ENCODE measurements around the gene ATP6V0E2.
A peak's percentile ranks its signal among the peaks of the same experiment; 100 is the strongest.

The ATP6V0E2 gene

DNA sequence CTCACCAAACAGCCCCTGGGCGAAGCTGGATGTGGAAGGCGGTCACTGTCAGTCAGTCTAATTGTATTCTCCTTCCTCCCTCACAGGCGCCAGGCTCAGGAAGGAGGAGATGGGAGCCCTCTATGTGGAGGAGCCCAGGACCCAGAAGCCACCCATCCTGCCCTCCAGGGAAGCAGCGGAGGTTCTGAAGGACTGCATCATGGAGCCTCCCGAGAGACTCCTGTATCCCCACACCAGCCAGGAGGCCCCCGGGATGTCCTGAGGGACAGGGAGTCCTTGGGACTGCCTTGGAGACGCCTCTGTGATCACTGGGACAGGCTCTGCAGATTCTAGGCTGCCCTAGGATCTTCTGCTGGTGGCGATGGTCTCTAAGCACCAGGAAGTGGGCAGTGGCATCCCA lies 9.7 kb upstream of the ATP6V0E2 start:
- no peak for DNase-seq

- DNase-seq: no peak
Observed at GRCh38 chr7:149864751-149865150, 9.0 kb upstream of the ATP6V0E2 start.

- peak; percentile 60 for DNase-seq
Observed at GRCh38 chr7:149865437-149865836, 8.3 kb upstream of the ATP6V0E2 start.

GRCh38 chr7:149866139-149866778 lies 7.5 kb upstream of the ATP6V0E2 start:
- no peak for DNase-seq

DNA sequence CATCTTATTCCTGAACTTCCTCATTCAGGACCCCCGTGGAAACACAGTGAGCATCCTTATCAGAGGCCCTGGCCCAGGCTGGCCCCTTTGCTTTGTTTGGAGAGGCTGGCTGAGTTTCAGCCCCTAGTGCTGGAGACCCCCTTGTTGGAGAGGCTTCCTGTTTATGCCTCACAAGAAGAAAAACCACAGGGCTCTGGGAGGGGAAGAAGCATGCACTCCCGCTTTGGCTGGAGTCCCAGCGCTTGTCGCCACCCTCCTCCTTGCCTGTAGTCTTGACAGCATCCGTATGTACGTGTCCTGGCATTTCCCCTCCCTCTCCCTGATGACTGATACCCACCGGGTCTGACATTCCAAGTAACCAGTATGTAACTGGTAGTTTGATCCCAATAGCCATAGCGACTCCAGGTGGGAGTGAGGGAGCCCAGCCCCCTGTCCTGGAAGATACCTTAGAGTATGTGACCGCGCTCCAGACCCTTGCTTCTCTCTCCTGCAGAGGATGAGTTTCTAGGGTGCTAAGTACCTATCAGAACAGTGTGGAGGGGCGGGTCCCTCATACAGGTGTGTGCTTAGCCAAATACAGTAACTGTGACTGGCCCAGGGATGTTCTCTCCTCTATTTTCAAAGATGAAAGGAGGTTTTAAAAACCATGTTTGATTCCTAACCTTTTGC lies 6.9 kb upstream of the ATP6V0E2 start:
- DNase-seq: no peak

GRCh38 chr7:149867762-149868622 lies 5.8 kb upstream of the ATP6V0E2 start:
- no peak for DNase-seq

DNA sequence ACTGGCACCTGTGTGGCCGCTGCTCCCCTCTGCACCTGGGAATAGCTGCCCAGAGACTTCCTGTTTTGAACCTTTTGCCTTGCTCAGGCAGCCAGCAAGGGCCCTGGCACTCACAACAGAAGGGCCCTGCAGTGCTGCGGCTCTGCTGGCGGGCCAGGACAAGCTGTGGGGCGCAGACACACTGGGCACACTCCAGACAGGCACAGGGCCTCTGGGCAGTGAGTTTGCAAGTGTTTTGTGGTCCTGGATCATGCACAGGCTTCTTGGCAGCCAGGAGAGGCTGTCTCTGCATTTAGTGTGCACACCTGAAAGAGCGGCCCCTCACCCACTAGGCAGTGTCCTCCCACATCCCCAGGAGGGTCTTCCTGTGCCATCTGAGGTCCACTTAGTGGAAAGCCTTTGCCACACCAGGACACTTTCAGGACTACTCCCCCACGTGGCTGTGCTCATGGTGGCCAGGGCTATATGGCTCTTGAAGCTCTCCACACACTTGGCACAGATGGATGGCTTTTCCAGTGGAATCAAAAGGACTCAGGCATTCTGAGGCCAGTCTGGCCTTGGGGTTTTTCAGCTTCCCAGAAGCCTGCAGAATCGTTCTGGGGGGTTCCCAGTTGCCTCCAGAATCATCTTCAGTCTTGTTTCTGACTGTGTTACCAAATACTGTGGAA lies 5.0 kb upstream of the ATP6V0E2 start:
- no peak for DNase-seq

DNA sequence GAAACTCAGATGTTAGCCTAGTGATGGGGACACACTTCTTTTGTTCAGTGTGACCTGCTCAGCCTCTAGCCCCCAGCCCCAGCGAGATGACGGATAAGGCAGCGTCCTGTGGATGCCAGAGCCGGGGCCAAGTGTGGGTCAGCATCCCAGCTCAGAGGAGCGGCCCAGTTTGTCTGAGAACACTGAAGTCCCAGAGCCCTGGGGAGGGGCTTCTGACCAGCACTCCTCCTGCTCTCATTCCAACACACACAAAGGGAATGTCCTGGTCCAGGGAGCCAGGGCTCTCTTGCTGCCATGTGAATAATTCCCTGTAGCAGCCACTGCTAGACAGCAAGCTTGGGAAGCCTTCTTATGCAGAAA lies 4.5 kb upstream of the ATP6V0E2 start:
- no peak for DNase-seq

DNA sequence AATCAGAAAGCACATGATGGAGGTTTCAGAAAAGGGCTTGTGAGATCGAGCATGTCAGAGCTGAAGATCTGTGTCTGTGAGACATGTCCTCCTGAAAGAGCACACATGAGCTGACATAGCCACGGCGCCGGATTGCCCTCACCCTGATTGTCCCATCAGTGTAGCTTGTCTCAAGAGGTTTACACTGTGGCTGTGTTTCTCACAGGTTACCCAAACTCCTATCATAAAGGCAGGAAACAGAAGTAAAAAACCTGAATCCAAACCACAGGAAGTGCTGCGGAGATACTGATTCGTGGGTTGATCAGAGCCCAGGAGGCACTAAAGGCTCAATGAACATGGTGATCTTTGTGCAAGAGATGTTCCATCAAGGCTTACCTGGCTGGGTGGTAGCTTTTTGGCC lies 3.9 kb upstream of the ATP6V0E2 start:
- no peak for DNase-seq

GRCh38 chr7:149870274-149870673 lies 3.5 kb upstream of the ATP6V0E2 start:
- DNase-seq: no peak

GRCh38 chr7:149870701-149871483 lies 2.9 kb upstream of the ATP6V0E2 start:
- no peak for DNase-seq

- no peak for DNase-seq
Observed at GRCh38 chr7:149871576-149871975, 2.2 kb upstream of the ATP6V0E2 start.

- no peak for DNase-seq
Observed at GRCh38 chr7:149872419-149873073, 1.2 kb upstream of the ATP6V0E2 start.

- DNase-seq: no peak
Observed at GRCh38 chr7:149873970-149874643, 338 bp downstream of the ATP6V0E2 start.

GRCh38 chr7:149874644-149875028 lies 867 bp downstream of the ATP6V0E2 start:
- no peak for DNase-seq

GRCh38 chr7:149875396-149875795 lies 1.6 kb downstream of the ATP6V0E2 start:
- DNase-seq: no peak

GRCh38 chr7:149877890-149878522 lies 4.2 kb downstream of the ATP6V0E2 start:
- DNase-seq: no peak

GRCh38 chr7:149878523-149878921 lies 4.8 kb downstream of the ATP6V0E2 start:
- no peak for DNase-seq

DNA sequence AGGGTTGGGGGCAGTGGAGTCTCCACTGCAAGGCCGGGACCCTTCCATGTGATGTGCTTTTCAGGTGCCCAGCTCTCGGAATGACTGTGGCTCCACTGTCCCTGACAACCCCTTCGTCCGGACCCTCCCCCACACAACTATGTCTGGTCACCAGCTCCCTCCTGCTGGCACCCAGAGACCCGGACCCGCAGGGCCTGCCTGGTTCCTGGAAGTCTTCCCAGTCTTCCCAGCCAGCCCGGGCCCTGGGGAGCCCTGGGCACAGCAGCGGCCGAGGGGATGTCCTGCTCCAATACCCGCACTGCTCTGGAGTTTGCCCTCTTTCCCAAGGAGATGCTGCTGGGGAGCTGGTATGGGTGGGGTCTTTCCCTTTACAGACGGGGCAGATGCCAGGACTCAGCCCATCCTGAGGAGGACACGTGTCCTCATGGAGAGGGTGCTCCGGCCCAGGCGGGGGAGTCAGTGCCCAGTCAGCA lies 5.5 kb downstream of the ATP6V0E2 start:
- no peak for DNase-seq

DNA sequence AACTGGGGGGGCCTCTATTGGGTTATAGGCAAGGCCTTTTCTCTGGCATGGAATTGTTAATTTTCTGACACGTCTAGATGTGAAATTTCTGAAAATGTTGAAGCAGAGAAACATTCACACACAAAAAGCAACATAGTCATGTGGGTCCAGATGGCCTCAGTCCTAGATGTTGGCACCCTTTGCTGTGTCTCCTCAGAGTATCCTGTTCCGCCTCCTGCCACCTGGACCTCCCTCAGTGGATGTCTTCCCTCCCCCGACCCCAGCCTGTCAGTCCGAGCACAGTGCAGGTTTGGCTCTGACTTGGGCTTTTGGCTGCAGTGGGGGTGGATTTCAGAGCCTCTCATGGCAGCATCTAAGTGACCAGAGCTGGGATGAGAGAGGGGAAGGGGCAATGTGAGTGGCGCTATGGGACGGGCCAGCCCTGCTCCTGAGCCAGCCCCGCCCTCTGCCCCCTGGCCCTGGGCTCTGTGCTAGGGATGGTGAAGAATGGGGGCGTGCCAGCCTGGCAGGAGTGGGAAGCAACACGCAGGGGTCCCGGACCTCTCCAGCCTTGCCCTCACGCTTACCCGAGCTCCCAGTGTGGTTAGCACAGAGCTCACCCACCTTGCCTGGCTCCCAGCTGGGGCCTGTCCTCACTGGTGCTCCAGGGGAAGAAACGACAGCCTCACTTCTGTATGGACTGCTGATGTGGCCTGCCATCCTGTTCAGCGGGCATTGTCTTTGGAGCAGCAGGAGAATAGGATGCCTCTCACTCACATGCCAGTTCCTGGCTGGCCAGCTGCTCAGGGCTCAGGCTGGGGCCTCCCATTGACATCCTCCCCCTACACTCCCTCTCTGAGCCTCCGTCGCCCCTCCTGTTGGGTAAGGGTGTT lies 6.2 kb downstream of the ATP6V0E2 start:
- no peak for DNase-seq

Measured in stimulated activated CD4-positive, alpha-beta T cell treated with anti-CD3 and anti-CD28 coated beads, Interleukin-4, amount 100 ng/mL, for 24 hours (primary cell).